Measurements from ENCODE around the gene NINJ1. TPM values are rescaled to one million over a fixed set of nuclear protein-coding genes. Genes with fewer than 3 reads are reported as not detected.

Gene NINJ1
- total and polyA plus RNA-seq, 2 donors (not counting 3 experiments of a cell fraction or from before 2014, with no cell fraction given) = 31.5 to 57.7 TPM

DNA sequence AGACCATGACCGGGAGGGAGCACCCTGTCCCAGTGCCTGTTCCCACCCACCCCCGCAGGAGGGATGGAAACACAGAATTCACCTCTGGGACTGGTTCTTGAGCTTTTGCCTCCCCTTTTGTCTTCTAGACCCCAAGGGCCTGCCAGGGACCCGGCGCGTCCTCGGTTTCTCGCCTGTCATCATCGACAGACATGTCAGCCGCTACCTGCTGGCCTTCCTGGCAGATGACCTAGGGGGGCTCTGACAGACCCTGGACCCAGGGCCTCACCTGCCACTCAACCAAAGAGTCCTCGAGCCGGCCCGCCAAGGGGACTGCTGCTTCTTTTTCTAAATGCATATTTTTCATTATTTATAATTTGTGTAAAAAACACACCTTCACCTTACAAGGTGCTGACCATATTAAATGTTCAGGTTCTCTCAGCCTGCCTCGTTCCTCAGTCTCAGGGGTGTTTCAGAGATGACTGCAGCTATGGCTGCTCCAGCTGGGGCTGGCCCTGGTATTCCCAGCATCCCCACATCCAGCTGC lies 21.1 kb downstream of the NINJ1 start:
- no peaks in the 10 kb centered on the region for H3K4me1 ChIP-seq (ENCODE audit: control insufficient read depth, extremely low read depth, insufficient read depth, low read length)
- no peaks in the 10 kb centered on the region for H3K9me3 ChIP-seq (replicated peaks; ENCODE audit: control insufficient read depth, insufficient read depth, low read length)
- DNase-seq (ENCODE audit: low read depth, low spot score) (no peak), FAIRE-seq (no peak)
- CTCF ChIA-PET = interaction anchor here (0.7 to 1.1 kb wide), 2 partner anchors 16 to 41 kb away, joined by 3 read pairs; no protein-coding TSS in a partner anchor
- H3K4me3 ChIP-seq (replicated peaks in 1 of 3; ENCODE audit: insufficient read depth in 1 of 3, low read depth in 1 of 3, low read length in 3 of 3) = no peak overlapping the region
- H3K4me2 ChIP-seq (ENCODE audit: insufficient read depth, low read length) = no peak overlapping the region
- H3K36me3 ChIP-seq (ENCODE audit: control insufficient read depth in 2 of 2, extremely low read depth in 1 of 2, insufficient read depth in 2 of 2, low read length in 2 of 2) = peaks cover 8 to 29% of the 10 kb centered on the region in 2 experiments
- intact Hi-C loops (cut with micrococcal nuclease) (no loop called here), dilution Hi-C loops (cut with MboI; ENCODE audit: extremely low pct_ligation_motif_present, low sequenced_read_pairs) (no loop called here)
- no peak overlapping the region for H3K9ac ChIP-seq (replicated peaks; ENCODE audit: extremely low read depth, insufficient read depth, low read length)
- H4K20me1 ChIP-seq (replicated peaks; ENCODE audit: control insufficient read depth, extremely low read depth, insufficient read depth, low read length) = peaks cover 2% of the 10 kb centered on the region
- POLR2A ChIA-PET = no interaction called here
- no peaks in the 10 kb centered on the region for H3K9me1 ChIP-seq (replicated peaks; ENCODE audit: control insufficient read depth, extremely low read depth, insufficient read depth, low read length)
- H2AFZ ChIP-seq (ENCODE audit: low read depth, low read length) = no peak overlapping the region
- H3K79me2 ChIP-seq (ENCODE audit: control insufficient read depth, insufficient read depth, low read length) = peaks cover 7% of the 10 kb centered on the region
- H3K27ac ChIP-seq (ENCODE audit: insufficient read depth, low read depth, low read length) = no peak overlapping the region
- no TSS peak for BruUV-seq (replicated peaks)
- TF ChIP-seq, protein P1, sequence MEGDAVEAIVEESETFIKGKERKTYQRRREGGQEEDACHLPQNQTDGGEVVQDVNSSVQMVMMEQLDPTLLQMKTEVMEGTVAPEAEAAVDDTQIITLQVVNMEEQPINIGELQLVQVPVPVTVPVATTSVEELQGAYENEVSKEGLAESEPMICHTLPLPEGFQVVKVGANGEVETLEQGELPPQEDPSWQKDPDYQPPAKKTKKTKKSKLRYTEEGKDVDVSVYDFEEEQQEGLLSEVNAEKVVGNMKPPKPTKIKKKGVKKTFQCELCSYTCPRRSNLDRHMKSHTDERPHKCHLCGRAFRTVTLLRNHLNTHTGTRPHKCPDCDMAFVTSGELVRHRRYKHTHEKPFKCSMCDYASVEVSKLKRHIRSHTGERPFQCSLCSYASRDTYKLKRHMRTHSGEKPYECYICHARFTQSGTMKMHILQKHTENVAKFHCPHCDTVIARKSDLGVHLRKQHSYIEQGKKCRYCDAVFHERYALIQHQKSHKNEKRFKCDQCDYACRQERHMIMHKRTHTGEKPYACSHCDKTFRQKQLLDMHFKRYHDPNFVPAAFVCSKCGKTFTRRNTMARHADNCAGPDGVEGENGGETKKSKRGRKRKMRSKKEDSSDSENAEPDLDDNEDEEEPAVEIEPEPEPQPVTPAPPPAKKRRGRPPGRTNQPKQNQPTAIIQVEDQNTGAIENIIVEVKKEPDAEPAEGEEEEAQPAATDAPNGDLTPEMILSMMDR (IDR thresholded peaks at IDR 0.05; ENCODE audit: extremely low read depth in 1 of 2, insufficient read depth in 1 of 2, low read depth in 1 of 2, low read length in 2 of 2) = no peak
- TF ChIP-seq POLR2A (IDR thresholded peaks at IDR 0.05; ENCODE audit: low read depth, low read length) (no peak), JUN (IDR thresholded peaks at IDR 0.05; ENCODE audit: borderline replicate concordance, insufficient read depth, insufficient read length, low read depth) (no peak), EZH2 (IDR thresholded peaks at IDR 0.05; ENCODE audit: borderline replicate concordance, low read depth, low read length, severe bottlenecking) (no peak), POLR2AphosphoS5 (IDR thresholded peaks at IDR 0.05; ENCODE audit: insufficient read depth, low read depth, low read length) (no peak), MYC (IDR thresholded peaks at IDR 0.05; ENCODE audit: low read depth, low read length) (no peak), FOS (IDR thresholded peaks at IDR 0.05; ENCODE audit: borderline replicate concordance, insufficient read depth, low read length) (no peak), GATA2 (IDR thresholded peaks at IDR 0.05; ENCODE audit: insufficient read depth, insufficient read length, low read depth, low read length) (no peak)
- TF ChIP-seq, protein P2, sequence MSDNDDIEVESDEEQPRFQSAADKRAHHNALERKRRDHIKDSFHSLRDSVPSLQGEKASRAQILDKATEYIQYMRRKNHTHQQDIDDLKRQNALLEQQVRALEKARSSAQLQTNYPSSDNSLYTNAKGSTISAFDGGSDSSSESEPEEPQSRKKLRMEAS (IDR thresholded peaks at IDR 0.05; ENCODE audit: insufficient read depth, insufficient read length) = no peak
- no peaks in the 10 kb centered on the region for H3K27me3 ChIP-seq (ENCODE audit: control insufficient read depth in 2 of 2, insufficient read depth in 2 of 2, low read length in 2 of 2)
